GM19467 (cell line): ENCODE data around the gene OSBP2.
"Not testable (repeated sequence)": the region's sequence is repeated elsewhere in the genome, so short reads cannot be mapped to it uniquely, and the experiment has no call there.

Experiments
- ATAC-seq: cut with Tn5 transposase; IDR thresholded peaks from one replicate; pipeline ENCODE4 v1.9.1; 2021; ENCODE audit warnings: mild to moderate bottlenecking, moderate library complexity; ENCODE audit not compliant: unreplicated experiment

Gene OSBP2

GRCh38 chr22:30718491-30718890 lies 23.8 kb downstream of the OSBP2 start:
- ATAC-seq, result no peak

GRCh38 chr22:30718938-30719337 lies 24.3 kb downstream of the OSBP2 start:
- no peak for ATAC-seq

- ATAC-seq, result no peak
Observed at GRCh38 chr22:30720263-30720837, 25.7 kb downstream of the OSBP2 start.

GRCh38 chr22:30721741-30722140 lies 27.1 kb downstream of the OSBP2 start:
- no peak for ATAC-seq

GRCh38 chr22:30728826-30729225 lies 34.2 kb downstream of the OSBP2 start:
- no peak for ATAC-seq

- ATAC-seq, result no peak
Observed at GRCh38 chr22:30731658-30732057, 37.0 kb downstream of the OSBP2 start.

GRCh38 chr22:30732426-30732825 lies 37.8 kb downstream of the OSBP2 start:
- no peak for ATAC-seq

- ATAC-seq, result no peak
Observed at GRCh38 chr22:30733181-30733631, 38.5 kb downstream of the OSBP2 start.

- not testable (repeated sequence) for ATAC-seq
Observed at GRCh38 chr22:30740007-30740406, 45.3 kb downstream of the OSBP2 start.

- not testable (repeated sequence) for ATAC-seq
Observed at GRCh38 chr22:30740511-30740910, 45.8 kb downstream of the OSBP2 start.

- ATAC-seq, result no peak
Observed at GRCh38 chr22:30742291-30743256, 47.9 kb downstream of the OSBP2 start.

- no peak for ATAC-seq
Observed at GRCh38 chr22:30743257-30744020, 48.8 kb downstream of the OSBP2 start.

- ATAC-seq, result no peak
Observed at GRCh38 chr22:30744224-30744623, 49.5 kb downstream of the OSBP2 start.

GRCh38 chr22:30747493-30747892 lies 52.8 kb downstream of the OSBP2 start:
- no peak for ATAC-seq

- no peak for ATAC-seq
Observed at GRCh38 chr22:30749272-30749671, 54.6 kb downstream of the OSBP2 start.

- ATAC-seq, result no peak
Observed at GRCh38 chr22:30749849-30750248, 55.2 kb downstream of the OSBP2 start.

- no peak for ATAC-seq
Observed at GRCh38 chr22:30751529-30751928, 56.9 kb downstream of the OSBP2 start.

GRCh38 chr22:30752771-30753170 lies 58.1 kb downstream of the OSBP2 start:
- no peak for ATAC-seq

GRCh38 chr22:30753701-30754100 lies 59.0 kb downstream of the OSBP2 start:
- no peak for ATAC-seq

GRCh38 chr22:30754521-30754920 lies 59.8 kb downstream of the OSBP2 start:
- ATAC-seq, result no peak

GRCh38 chr22:30754971-30755758 lies 60.5 kb downstream of the OSBP2 start:
- ATAC-seq, result no peak
